Measurements from ENCODE around the gene SDCCAG8.
"Not testable (repeated sequence)": the region's sequence is repeated elsewhere in the genome, so short reads cannot be mapped to it uniquely, and the experiment has no call there.

- not testable (repeated sequence) for TF ChIP-seq CTCF, POLR2A (IDR thresholded peaks at IDR 0.05)
These were observed 40.5 kb upstream of the SDCCAG8 start for GRCh38 chr1:243215276-243215875.

All from esophagus squamous epithelium (tissue), 4 donors.